Measurements from ENCODE around the gene ARHGEF37.
A peak's percentile ranks its signal among the peaks of the same experiment; 100 is the strongest.
"Not testable (repeated sequence)": the region's sequence is repeated elsewhere in the genome, so short reads cannot be mapped to it uniquely, and the experiment has no call there.

The ARHGEF37 gene

GRCh38 chr5:149581192-149581861, at the start of gene ARHGEF37:
Gene ARHGEF37, plus strand, starts transcription at chr5:149581498. Its CDS starts 16,272 bp downstream, at chr5:149597770.
- no peak for DNase-seq

- DNase-seq = no peak
Measured at GRCh38 chr5:149532413-149532812, 48.9 kb upstream of the ARHGEF37 start.

- DNase-seq = not testable (repeated sequence)
Measured at GRCh38 chr5:149535787-149536186, 45.5 kb upstream of the ARHGEF37 start.

- no peak for DNase-seq
Measured at GRCh38 chr5:149537374-149537975, 43.8 kb upstream of the ARHGEF37 start.

- DNase-seq = no peak
Measured at GRCh38 chr5:149540089-149540488, 41.2 kb upstream of the ARHGEF37 start.

GRCh38 chr5:149541893-149542292, 39.4 kb upstream of the ARHGEF37 start:
- no peak for DNase-seq

GRCh38 chr5:149543361-149544027, 37.8 kb upstream of the ARHGEF37 start:
- no peak for DNase-seq

- no peak for DNase-seq
Measured at GRCh38 chr5:149544028-149544420, 37.3 kb upstream of the ARHGEF37 start.

- no peak for DNase-seq
Measured at GRCh38 chr5:149545327-149545726, 36.0 kb upstream of the ARHGEF37 start.

- DNase-seq = no peak
Measured at GRCh38 chr5:149546974-149547373, 34.3 kb upstream of the ARHGEF37 start.

GRCh38 chr5:149549461-149550267, 31.6 kb upstream of the ARHGEF37 start:
- no peak for DNase-seq

GRCh38 chr5:149550268-149550583, 31.1 kb upstream of the ARHGEF37 start:
- DNase-seq = peak; percentile 90

- DNase-seq = no peak
Measured at GRCh38 chr5:149550594-149551226, 30.6 kb upstream of the ARHGEF37 start.

- DNase-seq = peak; percentile 93
Measured at GRCh38 chr5:149551227-149552037, 29.9 kb upstream of the ARHGEF37 start, which contains the start of gene CSNK1A1. Gene CSNK1A1, minus strand, starts transcription at chr5:149551439. Its CDS starts 475 bp downstream, at chr5:149550964.

- DNase-seq = no peak
Measured at GRCh38 chr5:149552038-149552494, 29.2 kb upstream of the ARHGEF37 start.

GRCh38 chr5:149552553-149553160, 28.6 kb upstream of the ARHGEF37 start:
- no peak for DNase-seq

GRCh38 chr5:149559706-149560105, 21.6 kb upstream of the ARHGEF37 start:
- peak; percentile 17 for DNase-seq

GRCh38 chr5:149561848-149562247, 19.4 kb upstream of the ARHGEF37 start:
- peak; percentile 9 for DNase-seq

GRCh38 chr5:149563466-149563865, 17.8 kb upstream of the ARHGEF37 start:
- DNase-seq = no peak

- not testable (repeated sequence) for DNase-seq
Measured at GRCh38 chr5:149564542-149565140, 16.7 kb upstream of the ARHGEF37 start.

GRCh38 chr5:149567226-149567625, 14.1 kb upstream of the ARHGEF37 start:
- DNase-seq = no peak
